Activated effector memory CD4-positive, alpha-beta T cell treated with anti-CD3 and anti-CD28 coated beads, Interleukin-2, amount 50 U/mL, for 16 hours (primary cell): Measurements from ENCODE around the gene ZFYVE16.
"Not testable (repeated sequence)": the region's sequence is repeated elsewhere in the genome, so short reads cannot be mapped to it uniquely, and the experiment has no call there.

Source experiments
- DNase-seq: peaks from one replicate; pipeline ENCODE4 v3.0.0-alpha.2; 2020

ZFYVE16 gene

DNA sequence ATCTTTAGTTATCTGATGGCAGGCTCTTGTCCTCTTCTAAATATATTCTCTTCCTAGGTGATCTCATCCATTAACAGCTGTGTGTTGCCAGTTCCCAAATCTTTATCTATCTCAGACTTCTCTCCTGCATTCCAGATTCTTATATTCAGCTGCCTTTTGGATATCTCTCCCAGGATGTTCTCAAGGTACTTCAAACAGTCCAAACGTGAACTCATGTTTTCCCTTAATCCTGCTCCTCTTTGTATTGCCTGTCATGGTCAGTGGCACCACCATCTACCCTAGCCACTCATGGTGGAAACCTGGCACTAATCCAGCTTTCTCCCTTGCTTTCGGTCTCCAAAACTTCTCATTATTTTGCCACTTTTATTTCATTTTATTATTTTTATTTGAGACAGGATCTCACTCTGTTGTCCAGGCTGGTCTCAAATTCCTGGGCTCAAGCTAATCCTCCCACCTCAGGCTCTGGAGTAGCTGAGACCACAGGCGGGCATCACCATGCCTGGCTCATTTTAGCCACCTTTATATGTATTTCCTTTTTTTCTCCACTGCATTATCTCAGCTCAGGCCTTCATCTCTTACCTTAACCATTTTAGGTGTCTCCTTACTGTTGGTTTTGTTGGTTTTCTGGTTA, 3.8 kb downstream of the ZFYVE16 start:
- DNase-seq: no peak

DNA sequence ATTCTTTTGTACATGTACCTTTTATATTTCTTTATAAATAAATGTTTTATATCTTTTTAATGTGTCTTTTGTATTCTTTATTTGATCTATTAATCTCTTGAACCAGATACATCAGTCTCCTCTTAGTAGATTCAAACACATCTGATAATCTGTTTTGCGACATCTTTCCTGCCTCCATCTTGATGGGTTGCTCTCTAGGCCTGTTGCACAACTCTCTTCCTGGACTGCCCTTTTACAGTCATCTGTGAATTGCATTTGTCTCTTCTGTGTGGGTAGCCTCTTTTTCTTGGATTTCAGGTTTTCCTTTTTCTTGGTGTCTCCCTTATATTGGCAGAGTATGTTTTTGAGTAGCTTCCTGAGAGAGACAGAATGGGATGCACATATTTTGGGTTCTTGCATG, 6.2 kb downstream of the ZFYVE16 start:
- DNase-seq: no peak

DNA sequence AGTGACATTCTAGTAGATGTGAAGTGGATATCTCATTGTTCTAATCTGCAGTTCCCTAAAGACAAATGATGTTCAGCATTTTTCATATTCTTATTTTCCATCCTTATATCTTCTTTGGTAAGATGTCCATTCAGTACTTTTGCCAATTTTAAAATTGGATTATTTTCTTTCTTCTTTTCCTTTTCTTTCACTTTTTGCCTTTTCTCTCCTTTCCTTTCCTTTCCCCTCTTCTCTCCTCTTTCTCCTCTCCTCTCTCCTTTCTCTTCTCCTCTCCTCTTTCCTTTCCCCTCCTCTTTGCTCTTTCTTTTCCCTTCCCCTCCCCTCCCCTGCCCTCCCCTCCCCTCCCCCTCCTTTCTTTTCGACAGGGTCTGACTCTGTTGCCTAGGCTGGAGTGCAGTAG, 10.1 kb downstream of the ZFYVE16 start:
- no peak for DNase-seq

DNA sequence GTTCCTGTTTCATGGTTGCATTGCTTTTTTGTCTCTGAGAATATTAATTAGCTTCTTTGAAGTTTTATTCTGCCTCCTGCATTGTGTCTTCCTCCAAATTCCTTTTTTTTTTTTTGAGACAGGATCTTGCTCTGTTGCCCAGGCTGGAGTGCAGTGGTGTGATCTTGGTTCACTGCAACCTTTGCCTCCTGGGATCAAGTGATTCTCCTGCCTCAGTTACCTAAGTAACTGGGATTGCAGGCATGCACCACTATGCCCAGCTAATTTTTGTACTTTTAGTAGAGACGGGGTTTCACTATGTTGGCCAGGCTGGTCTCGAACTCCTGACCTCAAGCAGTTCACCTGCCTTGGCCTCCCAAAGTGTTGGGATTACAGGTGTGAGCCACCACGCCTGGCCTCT, 16.5 kb downstream of the ZFYVE16 start:
- DNase-seq: not testable (repeated sequence)

DNA sequence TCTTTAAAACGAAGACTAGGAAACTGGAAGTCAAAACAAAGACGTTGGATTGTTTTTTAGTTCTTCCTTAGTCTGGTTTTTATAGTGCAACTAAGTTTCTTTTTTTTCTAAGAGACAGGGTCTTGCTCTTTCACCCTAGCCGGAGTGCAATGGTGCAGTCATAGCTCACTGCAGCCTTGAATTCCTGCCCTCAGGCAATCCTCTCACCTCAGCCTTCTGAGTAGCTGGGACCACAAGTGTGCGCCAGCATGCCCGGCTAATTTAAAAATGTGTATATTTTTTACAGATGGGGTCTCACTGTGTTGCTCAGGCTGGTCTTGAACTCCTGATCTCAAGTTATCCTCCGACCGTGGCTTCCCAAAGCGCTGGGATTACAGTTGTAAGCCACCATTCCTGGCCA, 27.6 kb downstream of the ZFYVE16 start:
- no peak for DNase-seq

DNA sequence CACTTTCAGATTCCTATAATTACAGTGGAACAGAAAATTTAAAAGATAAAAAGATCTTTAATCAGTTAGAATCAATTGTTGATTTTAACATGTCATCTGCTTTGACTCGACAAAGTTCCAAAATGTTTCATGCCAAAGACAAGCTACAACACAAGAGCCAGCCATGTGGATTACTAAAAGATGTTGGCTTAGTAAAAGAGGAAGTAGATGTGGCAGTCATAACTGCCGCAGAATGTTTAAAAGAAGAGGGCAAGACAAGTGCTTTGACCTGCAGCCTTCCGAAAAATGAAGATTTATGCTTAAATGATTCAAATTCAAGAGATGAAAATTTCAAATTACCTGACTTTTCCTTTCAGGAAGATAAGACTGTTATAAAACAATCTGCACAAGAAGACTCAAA, 29.5 kb downstream of the ZFYVE16 start:
- no peak for DNase-seq

DNA sequence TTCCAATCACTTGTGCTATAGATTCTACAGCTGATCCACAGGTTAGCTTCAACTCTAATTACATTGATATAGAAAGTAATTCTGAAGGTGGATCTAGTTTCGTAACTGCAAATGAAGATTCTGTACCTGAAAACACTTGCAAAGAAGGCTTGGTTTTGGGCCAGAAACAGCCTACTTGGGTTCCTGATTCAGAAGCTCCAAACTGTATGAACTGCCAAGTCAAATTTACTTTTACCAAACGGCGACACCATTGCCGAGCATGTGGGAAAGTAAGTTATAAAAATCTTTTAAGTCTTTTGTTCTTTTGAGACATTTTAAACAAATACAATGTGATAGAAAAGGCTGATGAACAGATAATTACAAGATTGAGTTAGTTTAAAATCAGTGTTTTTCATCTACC, 30.9 kb downstream of the ZFYVE16 start:
- no peak for DNase-seq

DNA sequence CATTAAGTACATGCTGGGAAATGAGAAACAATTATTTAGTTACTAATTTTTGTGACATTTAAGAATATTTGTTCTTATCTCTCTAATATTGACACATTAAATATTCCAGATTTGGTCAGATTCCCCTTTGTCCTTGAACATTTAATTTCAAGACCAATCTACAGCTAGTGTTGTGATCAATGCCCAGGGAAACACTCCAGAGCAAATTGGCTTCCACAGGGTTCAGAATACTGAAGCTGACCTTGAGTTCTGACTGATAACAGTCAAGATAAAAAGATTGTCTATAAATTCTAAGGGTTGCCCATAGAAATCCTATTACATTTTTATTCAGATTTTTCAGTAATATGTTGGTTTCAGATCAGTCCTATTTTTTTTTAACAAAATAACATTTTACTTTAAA, 31.3 kb downstream of the ZFYVE16 start:
- no peak for DNase-seq

DNA sequence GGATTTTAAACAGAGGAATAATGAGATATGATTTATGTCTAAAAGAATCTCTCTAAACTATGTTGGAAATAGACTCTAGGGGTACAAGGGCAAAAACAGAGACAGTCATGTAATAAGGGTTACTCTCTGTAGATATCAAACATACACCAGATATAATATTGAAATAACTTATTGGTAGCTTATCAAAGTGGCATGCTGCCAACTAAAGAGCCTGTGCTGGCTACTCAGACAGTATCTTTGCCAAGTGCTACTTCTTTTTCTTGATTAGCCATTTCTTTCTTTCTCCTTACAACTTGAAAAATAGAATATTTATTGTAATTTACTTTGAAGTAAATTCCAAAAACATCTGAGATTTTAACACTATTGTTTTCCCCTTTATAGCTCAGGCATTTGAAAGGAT, 34.9 kb downstream of the ZFYVE16 start:
- DNase-seq: no peak

DNA sequence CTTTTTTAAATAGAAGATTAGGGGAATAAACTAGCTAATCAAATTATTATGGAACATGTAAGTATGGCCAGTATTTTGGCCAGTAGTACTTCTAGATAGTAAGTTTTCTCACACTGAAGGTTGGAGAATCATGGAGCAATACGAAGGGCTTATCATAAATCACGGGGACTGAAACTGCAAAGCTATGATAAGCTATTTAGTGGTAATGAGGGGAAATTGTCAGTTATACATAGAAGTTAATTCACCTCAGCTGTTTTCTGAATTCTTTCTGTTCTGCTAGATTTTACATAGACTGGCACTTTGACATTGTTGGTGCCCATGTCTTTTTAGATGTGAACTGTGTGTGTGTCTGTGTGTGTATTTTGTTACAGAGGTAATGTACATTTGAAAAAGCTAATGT, 45.5 kb downstream of the ZFYVE16 start:
- no peak for DNase-seq

DNA sequence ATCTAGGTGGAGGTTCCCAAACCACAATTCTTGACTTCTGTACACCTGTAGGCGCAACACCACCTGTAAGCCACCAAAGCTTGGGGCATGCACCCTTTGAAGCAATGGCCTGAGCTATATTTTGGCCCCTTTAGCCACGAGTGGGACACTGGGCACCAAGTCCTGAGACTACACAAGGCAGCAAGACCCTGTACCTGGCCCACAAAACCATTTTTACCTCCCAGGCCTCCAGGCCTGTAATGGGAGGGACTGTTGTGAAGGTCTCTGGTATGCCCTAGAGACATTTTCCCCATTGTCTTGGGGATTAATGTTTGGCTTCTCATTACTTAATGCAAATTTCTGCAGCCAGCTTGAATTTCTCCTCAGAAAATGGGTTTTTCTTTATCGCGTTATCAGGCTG, 55.4 kb downstream of the ZFYVE16 start:
- DNase-seq: no peak

DNA sequence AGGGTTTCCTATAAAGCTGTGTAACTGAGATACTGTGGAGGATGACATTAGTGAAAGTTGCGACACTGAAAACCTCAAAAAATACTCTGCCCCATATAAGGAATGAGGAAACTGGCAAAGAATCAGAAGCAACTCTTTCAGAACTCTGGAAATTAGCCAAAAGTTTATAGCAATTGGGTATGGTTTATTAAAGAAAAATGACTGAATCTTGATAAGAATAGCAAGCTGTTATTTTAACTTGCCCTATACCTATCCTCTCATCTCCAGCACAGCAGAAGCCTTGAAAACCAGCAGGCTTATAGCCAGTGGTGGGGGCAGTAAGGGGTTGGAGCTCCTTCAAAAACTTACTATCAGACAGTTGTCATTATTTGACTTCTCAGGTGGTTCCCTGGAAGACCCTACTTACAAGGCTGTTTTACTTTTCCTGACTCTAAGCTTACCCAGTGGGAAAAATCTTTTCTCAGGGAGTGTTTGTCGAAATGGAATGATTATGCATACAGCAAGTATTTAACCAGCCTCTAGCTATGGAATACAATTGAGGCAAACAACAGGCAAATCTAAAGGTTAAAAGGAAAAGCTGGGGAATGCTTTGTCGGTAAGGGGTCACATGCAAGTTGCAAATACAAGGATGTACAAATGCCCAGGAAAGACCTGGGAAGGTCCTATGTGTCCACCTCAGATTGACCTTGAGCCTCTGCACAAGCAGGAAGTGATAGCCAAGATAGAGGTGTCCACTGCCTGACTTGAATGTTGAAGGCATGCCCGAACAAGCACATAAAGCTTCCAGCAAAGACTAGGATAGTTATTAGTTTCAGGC, 59.0 kb downstream of the ZFYVE16 start:
- no peak for DNase-seq

DNA sequence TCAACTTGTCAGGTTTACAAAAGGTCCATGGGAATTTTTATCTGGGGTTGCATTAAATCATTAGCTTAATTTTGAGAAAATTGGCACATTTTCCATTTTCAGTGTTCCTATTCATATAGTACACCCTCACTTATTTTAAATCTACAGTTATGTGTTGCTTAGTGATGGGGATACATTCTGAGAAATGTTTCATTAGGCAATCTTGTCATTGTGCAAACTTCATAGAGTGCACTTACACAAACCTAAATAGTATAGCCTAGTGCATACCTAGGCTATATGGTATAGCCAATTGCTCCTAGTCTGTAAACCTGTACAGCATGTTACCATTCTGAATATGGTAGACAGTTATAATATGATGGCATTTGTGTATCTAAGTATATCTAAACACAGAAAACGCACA, 60.3 kb downstream of the ZFYVE16 start:
- DNase-seq: no peak

DNA sequence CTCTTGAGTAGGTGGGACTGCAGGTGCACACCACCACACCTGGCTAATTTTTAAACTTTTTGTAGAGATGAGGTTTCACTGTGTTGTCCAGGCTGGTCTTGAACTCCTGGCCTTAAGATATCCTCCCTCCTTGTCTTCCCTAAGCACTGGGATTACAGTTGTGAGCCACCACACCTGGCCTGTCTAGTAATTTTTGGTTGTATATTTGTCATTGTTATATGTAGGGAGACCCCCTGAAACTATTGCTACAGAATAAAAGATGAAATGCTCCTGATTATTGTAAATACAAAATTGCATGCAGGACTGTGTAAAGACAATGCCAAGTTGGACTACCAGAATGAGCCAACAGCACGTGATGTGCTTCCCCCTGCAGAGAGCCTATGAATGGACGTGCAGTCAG, 62.8 kb downstream of the ZFYVE16 start:
- not testable (repeated sequence) for DNase-seq

DNA sequence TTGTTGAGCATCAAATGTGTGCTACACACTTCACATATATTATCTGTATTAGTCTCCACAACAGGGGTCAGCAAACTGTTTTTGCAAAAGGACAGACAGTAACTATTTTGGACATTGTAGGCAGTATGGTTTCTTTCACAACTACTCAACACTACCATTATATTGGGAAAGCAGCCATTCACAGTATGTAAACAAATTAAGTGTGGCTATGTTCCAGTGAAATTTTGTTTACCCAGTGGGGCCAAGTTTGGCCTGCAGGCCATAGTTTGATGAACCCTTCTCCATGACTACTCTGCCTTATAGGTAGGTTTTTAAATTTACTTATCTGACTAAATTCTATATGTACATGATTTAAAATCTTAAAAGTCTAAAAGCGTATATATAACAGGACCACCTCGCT, 67.1 kb downstream of the ZFYVE16 start:
- DNase-seq: no peak

DNA sequence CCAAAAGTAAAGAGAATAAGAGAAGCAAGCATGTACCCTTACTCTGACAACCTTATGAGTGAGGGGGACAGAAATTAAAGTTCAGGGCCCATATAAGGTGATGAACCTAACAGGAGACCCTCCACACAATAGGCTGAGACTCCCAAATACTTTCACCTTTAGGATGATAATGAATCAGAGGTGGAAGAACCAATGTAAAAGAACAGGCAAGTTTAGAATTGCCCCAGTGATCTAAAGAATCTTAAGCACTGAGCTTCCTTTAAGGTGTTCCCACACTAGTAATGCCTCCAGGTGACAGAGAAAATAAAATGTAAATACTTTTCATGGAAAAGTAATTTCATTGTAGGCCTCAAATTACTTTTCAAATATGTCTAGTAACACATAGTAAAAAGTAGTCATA, 71.8 kb downstream of the ZFYVE16 start:
- no peak for DNase-seq

DNA sequence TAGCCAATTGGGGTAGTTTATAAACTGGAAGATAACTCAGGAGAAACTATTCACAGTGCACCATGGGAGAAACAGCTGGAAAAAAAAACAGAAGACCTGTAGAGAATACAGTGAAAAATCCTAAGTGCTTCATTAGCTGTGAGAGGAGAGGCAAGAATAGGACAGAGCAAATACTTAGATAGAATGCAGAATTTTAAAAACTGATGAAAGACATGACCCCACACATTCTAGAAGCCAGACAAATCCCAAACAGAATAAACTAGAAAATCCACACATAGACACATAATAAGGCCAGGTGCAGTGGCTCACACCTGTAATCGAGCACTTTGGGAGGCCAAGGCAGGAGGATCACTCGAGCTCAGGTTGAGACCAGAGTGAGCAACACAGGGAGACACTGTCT, 72.5 kb downstream of the ZFYVE16 start:
- DNase-seq: no peak

DNA sequence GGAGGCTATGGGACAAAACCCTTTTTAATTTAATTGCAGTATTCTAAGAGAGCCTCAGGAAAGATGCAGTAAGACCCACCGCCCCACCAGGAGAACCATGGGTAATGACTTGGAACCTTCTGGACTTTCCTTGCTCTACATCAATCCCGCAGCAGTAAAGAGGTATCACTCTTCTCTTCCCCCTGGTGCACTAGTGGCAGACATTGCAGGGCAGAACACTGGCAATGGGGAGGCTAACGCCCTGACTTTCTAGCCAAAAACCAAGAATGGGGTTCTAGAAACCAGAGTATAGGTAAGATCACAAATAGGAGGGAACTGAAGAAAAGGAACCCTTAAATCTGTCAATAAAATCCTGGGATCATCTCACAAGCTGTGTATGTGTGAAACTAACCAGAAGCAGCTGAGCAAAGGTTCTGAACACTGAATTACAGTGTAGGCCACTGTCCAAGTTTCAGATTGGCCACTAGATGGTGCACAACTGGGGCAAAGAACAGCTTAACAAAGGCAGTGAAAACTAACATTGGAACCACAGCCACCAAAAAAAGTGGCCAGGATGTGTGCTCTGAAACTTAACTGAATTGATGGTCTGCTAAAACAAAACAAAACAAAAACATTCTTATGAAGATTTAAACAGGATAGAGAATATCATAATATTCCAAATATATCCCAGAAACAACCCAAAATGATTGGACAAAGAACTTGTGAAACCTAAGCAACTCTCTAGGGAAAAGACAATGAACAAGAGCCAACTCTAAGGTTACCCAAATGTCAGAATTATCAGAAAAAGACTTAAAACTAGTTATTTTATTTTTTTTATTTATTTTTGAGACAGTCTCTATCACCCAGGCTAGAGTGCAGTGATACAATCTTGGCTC, 73.4 kb downstream of the ZFYVE16 start:
- no peak for DNase-seq

DNA sequence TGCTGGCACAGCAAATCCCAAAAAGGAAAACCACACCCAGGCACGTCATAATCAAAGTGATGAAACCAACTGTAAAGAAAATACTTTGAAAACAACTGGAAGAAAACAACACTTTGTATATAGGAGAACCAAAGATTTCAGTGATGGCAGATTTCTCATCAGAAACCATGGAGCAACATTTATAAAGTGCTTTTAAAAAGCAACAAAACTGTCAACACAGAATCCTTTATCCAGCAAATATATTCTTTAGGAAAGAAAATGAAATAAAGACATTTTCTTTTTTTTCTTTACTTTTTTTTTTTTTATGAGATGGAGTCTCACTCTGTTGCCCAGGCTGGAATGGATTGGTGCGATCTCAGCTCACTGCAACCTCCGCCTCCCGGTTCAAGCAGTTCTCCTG, 74.7 kb downstream of the ZFYVE16 start:
- DNase-seq: no peak

DNA sequence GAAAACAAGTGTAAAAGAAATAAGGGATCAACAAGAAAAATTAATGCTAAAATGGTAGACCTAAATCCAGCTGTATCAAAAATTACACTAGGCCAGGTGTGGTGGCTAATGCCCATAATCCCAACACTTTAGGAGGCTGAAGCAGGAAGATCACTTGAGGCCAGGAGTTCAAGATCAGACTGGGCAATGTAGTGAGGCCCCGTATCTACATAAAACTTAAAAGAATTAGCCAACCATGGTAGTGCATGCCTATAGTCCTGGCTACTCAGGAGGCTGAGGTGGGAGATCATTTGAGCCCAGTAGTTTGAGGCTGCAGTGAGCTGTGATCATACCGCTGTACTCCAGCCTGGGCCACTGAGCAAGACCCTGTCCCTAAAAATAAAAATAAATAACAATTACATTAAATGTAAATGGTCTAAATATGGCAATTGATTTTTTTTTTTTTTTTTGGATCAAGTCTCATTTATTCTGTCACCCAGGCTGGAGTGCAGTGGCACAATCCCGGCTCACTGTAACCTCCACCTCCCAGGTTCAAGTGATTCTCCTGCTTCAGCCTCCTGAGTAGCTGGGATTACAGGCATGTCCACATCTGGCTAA, 75.9 kb downstream of the ZFYVE16 start:
- no peak for DNase-seq

DNA sequence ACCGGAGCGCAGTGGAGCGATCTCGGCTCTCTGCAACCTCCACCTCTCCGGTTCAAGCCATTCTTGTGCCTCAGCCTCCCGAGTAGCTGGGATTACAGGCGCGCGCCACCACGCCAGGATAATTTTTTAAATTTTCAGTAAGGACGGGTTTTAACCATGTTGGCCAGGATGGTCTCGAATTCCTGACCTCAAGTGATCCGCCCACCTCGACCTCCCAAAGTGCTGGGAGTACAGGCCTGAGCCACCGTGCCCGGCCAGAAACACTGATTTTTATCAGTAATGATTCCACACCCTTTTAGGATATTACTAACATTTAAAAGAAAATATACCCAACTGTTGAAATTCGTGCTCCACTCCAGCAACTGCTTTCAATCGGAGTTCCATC, 79.6 kb downstream of the ZFYVE16 start:
- DNase-seq: no peak

DNA sequence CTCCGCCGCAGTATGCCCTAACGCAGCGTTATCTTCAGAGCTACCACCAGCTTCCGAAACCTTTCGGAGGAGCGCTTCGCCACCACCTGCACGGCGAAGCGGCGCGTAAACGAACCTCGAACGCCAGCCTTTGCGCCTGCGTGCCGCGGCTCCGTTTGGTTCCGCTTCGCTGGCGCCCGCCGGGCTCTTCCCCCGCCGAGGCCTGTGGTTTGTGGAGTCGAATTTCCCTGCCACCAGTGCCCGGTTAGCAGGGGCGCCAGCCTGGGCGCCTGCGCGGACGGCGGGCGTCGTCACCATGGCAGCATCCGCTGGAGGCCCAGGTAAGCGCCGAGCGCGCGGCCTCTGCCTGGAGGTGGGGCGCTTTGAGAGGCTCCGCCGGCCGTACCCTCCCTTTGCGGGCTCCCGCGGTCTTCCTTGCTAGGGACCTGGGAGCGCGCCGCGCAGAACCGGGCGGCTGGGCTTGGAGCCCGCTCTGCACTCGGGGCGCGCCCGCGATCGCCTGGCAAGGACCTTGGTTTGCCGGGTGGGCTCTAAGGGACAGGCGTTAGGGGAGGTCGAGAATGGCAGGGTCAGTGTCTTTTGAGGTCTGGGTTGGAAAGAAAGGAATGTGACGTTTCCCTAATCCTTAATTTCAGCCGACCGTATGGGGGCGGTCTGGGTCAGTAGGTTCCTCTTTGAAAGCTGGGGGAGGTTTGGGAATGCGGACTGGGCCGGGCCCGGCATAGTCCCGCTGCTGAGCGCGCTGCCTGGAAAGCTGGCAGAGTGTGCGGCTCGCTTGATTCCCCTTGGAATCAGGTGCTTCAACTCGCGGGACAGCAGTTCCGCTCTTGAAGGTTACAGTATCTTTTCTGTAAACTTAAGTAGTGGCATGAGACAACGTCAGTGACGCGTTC, 80.2 kb downstream of the ZFYVE16 start, which contains the start of gene FAM151B:
Gene FAM151B (plus strand): TSS at position 272 of the 893 bp plus-strand sequence. CDS start 24 bp downstream, at position 296.
- peak; percentile 90 for DNase-seq
